Stomach (tissue), 9 donors: Measurements from ENCODE around the gene CEP112. TPM values are rescaled to one million over a fixed set of nuclear protein-coding genes. Genes with fewer than 3 reads are reported as not detected.
"Not testable (repeated sequence)": the region's sequence is repeated elsewhere in the genome, so short reads cannot be mapped to it uniquely, and the experiment has no call there.

Source experiments
- DNase-seq, 2 donors: peaks; one replicate each; pipeline versions ENCODE4 v3.0.0 to v3.0.0-alpha.2; 2013 to 2019
- H3K27ac ChIP-seq, 5 donors: fragments of 200-600 bp in 4 of 5; sonication (generic) in 4 of 5; one replicate each; pipeline ENCODE4 v1.5.1; 2013 to 2019; ENCODE audit warnings: mild to moderate bottlenecking in 1 of 5, moderate library complexity in 1 of 5
- H3K27me3 ChIP-seq, 3 donors: fragments of 200-600 bp; sonication (generic); one replicate each; pipeline ENCODE4 v1.5.1; 2017 to 2019; ENCODE audit warnings: mixed run types in 1 of 3
- H3K36me3 ChIP-seq, 4 donors: fragments of 200-600 bp; sonication (generic); 1 replicate in 3 of 4; 2 replicates in 1 of 4; pipeline ENCODE4 v1.5.1; 2016 to 2019
- H3K4me1 ChIP-seq, 4 donors: fragments of 200-600 bp; sonication (generic); one replicate each; pipeline ENCODE4 v1.5.1; 2016 to 2019
- H3K4me3 ChIP-seq, 4 donors: fragments of 200-600 bp; sonication (generic) in 3 of 4; one replicate each; pipeline ENCODE4 v1.5.1; 2016 to 2019; ENCODE audit warnings: mild to moderate bottlenecking in 1 of 4
- H3K9me3 ChIP-seq, 4 donors: fragments of 200-600 bp; sonication (generic); one replicate each; pipeline ENCODE4 v1.5.1; 2016 to 2019
- CTCF ChIP-seq, 7 experiments: fragments of 450-650 bp in 4 of 7; fragments of 200-600 bp in 3 of 7; sonication (generic) in 3 of 7; IDR thresholded peaks; one replicate each; pipeline ENCODE4 v1.5.1; 2016 to 2019; ENCODE audit warnings: antibody characterized with exemption in 7 of 7, control low read depth in 2 of 7, mild to moderate bottlenecking in 1 of 7
- EP300 ChIP-seq: sonication (generic); formaldehyde crosslinking; IDR thresholded peaks from one replicate; pipeline ENCODE4 v1.6.1; 2017; ENCODE audit warnings: antibody characterized with exemption
- POLR2A ChIP-seq, 4 donors: fragments of 450-650 bp; IDR thresholded peaks; one replicate each; pipeline ENCODE4 v1.6.1; 2016; ENCODE audit warnings: antibody characterized with exemption in 4 of 4, control low read depth in 2 of 4, mild to moderate bottlenecking in 1 of 4, moderate library complexity in 1 of 4
- POLR2AphosphoS5 ChIP-seq, 3 donors: sonication (generic); formaldehyde crosslinking; IDR thresholded peaks; one replicate each; pipeline ENCODE4 v1.6.1; 2016; ENCODE audit warnings: antibody characterized with exemption in 3 of 3
- WGBS, 5 donors: extraction: QIAGEN DNeasy Blood & Tissue Kit in 3 of 5; methylation state at CpG; one replicate each; pipeline versions ENCODE4 v1.1.5 to v1.1.7; 2013 to 2018; 5-methylcytosine and 5-hydroxymethylcytosine counted together
- intact Hi-C: fragments of 100-400 bp; cut with DNase I; formaldehyde crosslinking; loops from one replicate; pipeline ENCODE4 v1.15.1; 2023; ENCODE audit warnings: low total_unique reads
- polyA plus RNA-seq, 3 donors: library from polyadenylated mRNA; stranded (reverse); fragments of 200-250 nt; gene quantifications; one replicate each; pipeline ENCODE4 v1.2.3, GENCODE V29; 2013
- total RNA-seq, 5 donors: library from RNA; depleted of rRNA; stranded (reverse); fragments of >200 nt; gene quantifications; one replicate each; pipeline versions ENCODE4 v1.1.0 to v1.2.3, GENCODE V29; 2014 to 2016
- donor health status: healthy with polysubstance abuse.
- donor health status: Bipolar disorder and iron deficiency.
- donor health status: healthy.

The CEP112 gene
- total and polyA plus RNA-seq, 8 donors: 3.5 to 108 (median 13.3) TPM

GRCh38 chr17:65690626-65691310 lies 501.2 kb downstream of the CEP112 start:
- Histone ChIP-seq H3K9me3 (no peaks in the 10 kb centered on the region), H3K36me3 (peaks cover 0 to 3% (median 1%) of the 10 kb centered on the region in 4 donors), H3K27ac (no peak overlapping the region), H3K27me3 (no peaks in the 10 kb centered on the region), H3K4me3 (no peak overlapping the region), H3K4me1 (no peaks in the 10 kb centered on the region)
- no peak for TF ChIP-seq EP300
- no peak for DNase-seq
- WGBS, 5 donors: 72 to 88% (median 81%) methylated on average over 6 of the region's 6 CpGs
- intact Hi-C loops: no loop called here

GRCh38 chr17:65688307-65688706 lies 503.6 kb downstream of the CEP112 start:
- H3K4me3 ChIP-seq: no peak overlapping the region
- no peak overlapping the region for H3K27ac ChIP-seq
- DNase-seq: no peak
- H3K4me1 ChIP-seq: no peaks in the 10 kb centered on the region
- H3K27me3 ChIP-seq: no peaks in the 10 kb centered on the region
- WGBS, 5 donors: 86 to 100% (median 94%) methylated on average over 2 of the region's 2 CpGs
- peaks cover 0 to 3% (median 1%) of the 10 kb centered on the region in 4 donors for H3K36me3 ChIP-seq
- TF ChIP-seq POLR2A (IDR thresholded peaks at IDR 0.05): no peak
- no peak for TF ChIP-seq POLR2AphosphoS5 (IDR thresholded peaks at IDR 0.05)
- TF ChIP-seq CTCF (IDR thresholded peaks at IDR 0.05): no peak
- no peak for TF ChIP-seq EP300
- no peaks in the 10 kb centered on the region for H3K9me3 ChIP-seq
- intact Hi-C loops: no loop called here

GRCh38 chr17:65685110-65685509 lies 506.8 kb downstream of the CEP112 start:
- WGBS, 5 donors: 89 to 100% (median 95%) methylated on average over 1 of the region's 1 CpG
- no peak for TF ChIP-seq POLR2A (IDR thresholded peaks at IDR 0.05)
- no peak for TF ChIP-seq EP300
- TF ChIP-seq CTCF (IDR thresholded peaks at IDR 0.05): no peak
- TF ChIP-seq POLR2AphosphoS5 (IDR thresholded peaks at IDR 0.05): no peak

GRCh38 chr17:65684631-65685030 lies 507.3 kb downstream of the CEP112 start:
- 85 to 92% (median 88%) methylated on average over 4 of the region's 4 CpGs for WGBS, 5 donors
- intact Hi-C loops: no loop called here
- H3K4me1 ChIP-seq: no peaks in the 10 kb centered on the region
- H3K27me3 ChIP-seq: no peaks in the 10 kb centered on the region
- DNase-seq: no peak
- H3K9me3 ChIP-seq: no peaks in the 10 kb centered on the region
- H3K4me3 ChIP-seq: no peak overlapping the region
- no peak overlapping the region for H3K27ac ChIP-seq
- H3K36me3 ChIP-seq: peaks cover 0 to 3% (median 1%) of the 10 kb centered on the region in 4 donors
- TF ChIP-seq EP300 (no peak), POLR2A (IDR thresholded peaks at IDR 0.05) (no peak)

More at GRCh38 chr17:65685110-65685509, 506.8 kb downstream of the CEP112 start:
- no peak overlapping the region for H3K4me3 ChIP-seq
- intact Hi-C loops: no loop called here
- H3K36me3 ChIP-seq: peaks cover 0 to 3% (median 1%) of the 10 kb centered on the region in 4 donors
- no peaks in the 10 kb centered on the region for H3K4me1 ChIP-seq
- no peak for DNase-seq
- no peaks in the 10 kb centered on the region for H3K9me3 ChIP-seq
- H3K27ac ChIP-seq: no peak overlapping the region
- no peaks in the 10 kb centered on the region for H3K27me3 ChIP-seq

- H3K4me3 ChIP-seq: no peak overlapping the region
- TF ChIP-seq EP300 (no peak), CTCF (IDR thresholded peaks at IDR 0.05) (no peak), POLR2A (IDR thresholded peaks at IDR 0.05) (no peak), POLR2AphosphoS5 (IDR thresholded peaks at IDR 0.05) (no peak)
- H3K27ac ChIP-seq: no peak overlapping the region
- no peak for DNase-seq
- H3K36me3 ChIP-seq: peaks cover 0 to 3% (median under 1%) of the 10 kb centered on the region in 4 donors
- intact Hi-C loops: no loop called here
- no peaks in the 10 kb centered on the region for H3K27me3 ChIP-seq
- H3K4me1 ChIP-seq: peaks cover 0 to 9% (median 0%) of the 10 kb centered on the region in 4 donors
- 76 to 91% (median 84%) methylated on average over 7 of the region's 7 CpGs for WGBS, 5 donors
- H3K9me3 ChIP-seq: no peaks in the 10 kb centered on the region
These were observed 508.5 kb downstream of the CEP112 start for GRCh38 chr17:65683428-65683827.

GRCh38 chr17:65681763-65682162 lies 510.2 kb downstream of the CEP112 start:
- H3K27me3 ChIP-seq, H3K36me3 ChIP-seq, intact Hi-C loops, H3K27ac ChIP-seq, H3K4me3 ChIP-seq, DNase-seq, H3K9me3 ChIP-seq: not testable (repeated sequence)
- 76 to 88% (median 78%) methylated on average over 5 of the region's 5 CpGs for WGBS, 5 donors
- peaks cover 0 to 11% (median 0%) of the 10 kb centered on the region in 4 donors for H3K4me1 ChIP-seq
